Neural cell (in vitro differentiated cells): ENCODE data around the gene SPR. TPM values are rescaled to one million over a fixed set of nuclear protein-coding genes. Genes with fewer than 3 reads are reported as not detected.

Experiments
- H2AFZ ChIP-seq: fragments of 200-600, 300-800 bp; sonication (generic), shearing (Covaris generic); 2 replicates; pipeline ENCODE4 v1.6.0; 2014; ENCODE audit warnings: low read depth, mild to moderate bottlenecking, antibody characterized with exemption, low read length, moderate library complexity
- H3F3A ChIP-seq: fragments of 200-600 bp; shearing (Covaris generic); 2 replicates; pipeline ENCODE4 v1.6.1; 2016; ENCODE audit warnings: mild to moderate bottlenecking, moderate library complexity, mixed read lengths, antibody characterized with exemption, low read length; ENCODE audit not compliant: insufficient read depth, poor library complexity, severe bottlenecking
- H3K27ac ChIP-seq: fragments of 200-600, 300-800 bp; sonication (generic), shearing (Covaris generic); 2 replicates; pipeline ENCODE4 v1.5.1; 2014; ENCODE audit warnings: mild to moderate bottlenecking, low read length, moderate library complexity
- H3K27me3 ChIP-seq: fragments of 300-800, 200-600 bp; sonication (generic), shearing (Covaris generic); 2 replicates; pipeline ENCODE4 v1.6.0; 2014; ENCODE audit warnings: mild to moderate bottlenecking, low read depth, low read length, moderate library complexity; ENCODE audit not compliant: insufficient read depth
- H3K36me3 ChIP-seq: fragments of 300-800, 200-600 bp; sonication (generic), shearing (Covaris generic); 2 replicates; pipeline ENCODE4 v1.5.1; 2014; ENCODE audit warnings: mild to moderate bottlenecking, antibody characterized with exemption, low read length, moderate library complexity; ENCODE audit not compliant: insufficient read depth
- H3K4me2 ChIP-seq: fragments of 300-800, 200-600 bp; sonication (generic), shearing (Covaris generic); 2 replicates; pipeline ENCODE4 v1.6.0; 2014; ENCODE audit warnings: mild to moderate bottlenecking, low read length
- H3K4me3 ChIP-seq: fragments of 300-800, 200-600 bp; sonication (generic), shearing (Covaris generic); 2 replicates; pipeline ENCODE4 v1.5.1; 2014; ENCODE audit warnings: mild to moderate bottlenecking, low read length, moderate library complexity
- H3K79me2 ChIP-seq: fragments of 200-600 bp; shearing (Covaris generic); replicated peaks from 2 replicates; pipeline ENCODE4 v1.6.0; 2014; ENCODE audit warnings: mild to moderate bottlenecking, low read length, moderate library complexity; ENCODE audit not compliant: insufficient read depth
- H3K9ac ChIP-seq: fragments of 300-800, 200-600 bp; sonication (generic), shearing (Covaris generic); 2 replicates; pipeline ENCODE4 v1.6.1; 2016; ENCODE audit warnings: mild to moderate bottlenecking, low read length, mixed read lengths
- H3K9me2 ChIP-seq: fragments of 200-600 bp; shearing (Covaris generic); 2 replicates; pipeline ENCODE4 v1.6.1; 2016; ENCODE audit warnings: mild to moderate bottlenecking, low read length, mixed read lengths; ENCODE audit not compliant: insufficient read depth
- H3K9me3 ChIP-seq: fragments of 200-600, 300-800 bp; sonication (generic), shearing (Covaris generic); 2 replicates; pipeline ENCODE4 v1.6.1; 2016; ENCODE audit warnings: mild to moderate bottlenecking, mixed run types, low read length, moderate library complexity, mixed read lengths
- H4K20me1 ChIP-seq: fragments of 200-600 bp; shearing (Covaris generic); 2 replicates; pipeline ENCODE4 v1.6.1; 2016; ENCODE audit warnings: mild to moderate bottlenecking, mixed run types; ENCODE audit not compliant: insufficient read depth
- EP300 ChIP-seq: fragments of 450-650 bp; conservative IDR thresholded peaks from 2 replicates; pipeline ENCODE4 v1.6.1; 2014; ENCODE audit warnings: antibody characterized with exemption, mild to moderate bottlenecking, moderate library complexity; ENCODE audit not compliant: poor library complexity, severe bottlenecking
- EZH2 ChIP-seq: fragments of 200-600, 300-800 bp; shearing (Covaris generic), sonication (generic); IDR thresholded peaks from 2 replicates; pipeline ENCODE4 v1.6.1; 2014; ENCODE audit warnings: antibody characterized with exemption, low read length, borderline replicate concordance, mild to moderate bottlenecking; ENCODE audit not compliant: insufficient read depth, poor library complexity, severe bottlenecking
- MXI1 ChIP-seq: fragments of 450-650 bp; conservative IDR thresholded peaks from 2 replicates; pipeline ENCODE4 v1.6.1; 2014; ENCODE audit warnings: antibody characterized with exemption, mild to moderate bottlenecking; ENCODE audit not compliant: poor library complexity, severe bottlenecking
- POLR2AphosphoS5 ChIP-seq: IDR thresholded peaks from 2 replicates; pipeline ENCODE4 v1.6.1; 2012
- RAD21 ChIP-seq: fragments of 450-650 bp; conservative IDR thresholded peaks from 2 replicates; pipeline ENCODE4 v1.6.1; 2014; ENCODE audit warnings: antibody characterized with exemption, mild to moderate bottlenecking, moderate library complexity
- SMC3 ChIP-seq: fragments of 450-650 bp; conservative IDR thresholded peaks from 2 replicates; pipeline ENCODE4 v1.6.1; 2014; ENCODE audit warnings: antibody characterized with exemption, mild to moderate bottlenecking, moderate library complexity; ENCODE audit not compliant: poor library complexity
- TAF1 ChIP-seq: IDR thresholded peaks from 2 replicates; pipeline ENCODE4 v1.6.1; 2012; ENCODE audit warnings: low read depth
- polyA plus RNA-seq: library from polyadenylated mRNA; depleted of rRNA; stranded (reverse); fragments of >200 nt; gene quantifications from 2 replicates; pipeline ENCODE4 v1.2.3, GENCODE V29; 2014
- TF ChIP-seq, protein P1 (sequence below): IDR thresholded peaks from 2 replicates; pipeline ENCODE4 v1.6.1; 2012; ENCODE audit warnings: borderline replicate concordance
- TF ChIP-seq, protein P2 (sequence below): fragments of 450-650 bp; IDR thresholded peaks from 2 replicates; pipeline ENCODE4 v1.5.1; 2014; ENCODE audit warnings: antibody characterized with exemption, mild to moderate bottlenecking, moderate library complexity; ENCODE audit not compliant: poor library complexity, severe bottlenecking

Gene SPR
- polyA plus RNA-seq, 1 donor from 2014 or later: 1.8 TPM

- no peak overlapping the region for H3K4me3 ChIP-seq
- no peaks in the 10 kb centered on the region for H3K36me3 ChIP-seq
- H4K20me1 ChIP-seq: no peaks in the 10 kb centered on the region
- no peaks in the 10 kb centered on the region for H3K79me2 ChIP-seq
- H3K27me3 ChIP-seq: no peaks in the 10 kb centered on the region
- H3K27ac ChIP-seq: no peak overlapping the region
- H3K9me3 ChIP-seq: no peaks in the 10 kb centered on the region
- no peaks in the 10 kb centered on the region for H3K9me2 ChIP-seq
- H3K9ac ChIP-seq: no peak overlapping the region
- H3F3A ChIP-seq: no peaks in the 10 kb centered on the region
- H3K4me2 ChIP-seq: no peak overlapping the region
- TF ChIP-seq SMC3: no peak
- no peak for TF ChIP-seq TAF1
- no peak for TF ChIP-seq MXI1
- no peak for TF ChIP-seq EZH2
- TF ChIP-seq EP300: no peak
- TF ChIP-seq RAD21: no peak
- no peak for TF ChIP-seq POLR2AphosphoS5
- TF ChIP-seq, protein P1, sequence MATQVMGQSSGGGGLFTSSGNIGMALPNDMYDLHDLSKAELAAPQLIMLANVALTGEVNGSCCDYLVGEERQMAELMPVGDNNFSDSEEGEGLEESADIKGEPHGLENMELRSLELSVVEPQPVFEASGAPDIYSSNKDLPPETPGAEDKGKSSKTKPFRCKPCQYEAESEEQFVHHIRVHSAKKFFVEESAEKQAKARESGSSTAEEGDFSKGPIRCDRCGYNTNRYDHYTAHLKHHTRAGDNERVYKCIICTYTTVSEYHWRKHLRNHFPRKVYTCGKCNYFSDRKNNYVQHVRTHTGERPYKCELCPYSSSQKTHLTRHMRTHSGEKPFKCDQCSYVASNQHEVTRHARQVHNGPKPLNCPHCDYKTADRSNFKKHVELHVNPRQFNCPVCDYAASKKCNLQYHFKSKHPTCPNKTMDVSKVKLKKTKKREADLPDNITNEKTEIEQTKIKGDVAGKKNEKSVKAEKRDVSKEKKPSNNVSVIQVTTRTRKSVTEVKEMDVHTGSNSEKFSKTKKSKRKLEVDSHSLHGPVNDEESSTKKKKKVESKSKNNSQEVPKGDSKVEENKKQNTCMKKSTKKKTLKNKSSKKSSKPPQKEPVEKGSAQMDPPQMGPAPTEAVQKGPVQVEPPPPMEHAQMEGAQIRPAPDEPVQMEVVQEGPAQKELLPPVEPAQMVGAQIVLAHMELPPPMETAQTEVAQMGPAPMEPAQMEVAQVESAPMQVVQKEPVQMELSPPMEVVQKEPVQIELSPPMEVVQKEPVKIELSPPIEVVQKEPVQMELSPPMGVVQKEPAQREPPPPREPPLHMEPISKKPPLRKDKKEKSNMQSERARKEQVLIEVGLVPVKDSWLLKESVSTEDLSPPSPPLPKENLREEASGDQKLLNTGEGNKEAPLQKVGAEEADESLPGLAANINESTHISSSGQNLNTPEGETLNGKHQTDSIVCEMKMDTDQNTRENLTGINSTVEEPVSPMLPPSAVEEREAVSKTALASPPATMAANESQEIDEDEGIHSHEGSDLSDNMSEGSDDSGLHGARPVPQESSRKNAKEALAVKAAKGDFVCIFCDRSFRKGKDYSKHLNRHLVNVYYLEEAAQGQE: no peak
- TF ChIP-seq, protein P2, sequence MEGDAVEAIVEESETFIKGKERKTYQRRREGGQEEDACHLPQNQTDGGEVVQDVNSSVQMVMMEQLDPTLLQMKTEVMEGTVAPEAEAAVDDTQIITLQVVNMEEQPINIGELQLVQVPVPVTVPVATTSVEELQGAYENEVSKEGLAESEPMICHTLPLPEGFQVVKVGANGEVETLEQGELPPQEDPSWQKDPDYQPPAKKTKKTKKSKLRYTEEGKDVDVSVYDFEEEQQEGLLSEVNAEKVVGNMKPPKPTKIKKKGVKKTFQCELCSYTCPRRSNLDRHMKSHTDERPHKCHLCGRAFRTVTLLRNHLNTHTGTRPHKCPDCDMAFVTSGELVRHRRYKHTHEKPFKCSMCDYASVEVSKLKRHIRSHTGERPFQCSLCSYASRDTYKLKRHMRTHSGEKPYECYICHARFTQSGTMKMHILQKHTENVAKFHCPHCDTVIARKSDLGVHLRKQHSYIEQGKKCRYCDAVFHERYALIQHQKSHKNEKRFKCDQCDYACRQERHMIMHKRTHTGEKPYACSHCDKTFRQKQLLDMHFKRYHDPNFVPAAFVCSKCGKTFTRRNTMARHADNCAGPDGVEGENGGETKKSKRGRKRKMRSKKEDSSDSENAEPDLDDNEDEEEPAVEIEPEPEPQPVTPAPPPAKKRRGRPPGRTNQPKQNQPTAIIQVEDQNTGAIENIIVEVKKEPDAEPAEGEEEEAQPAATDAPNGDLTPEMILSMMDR: no peak
- no peak overlapping the region for H2AFZ ChIP-seq
Measured at GRCh38 chr2:72846171-72847095, 40.8 kb upstream of the SPR start.

DNA sequence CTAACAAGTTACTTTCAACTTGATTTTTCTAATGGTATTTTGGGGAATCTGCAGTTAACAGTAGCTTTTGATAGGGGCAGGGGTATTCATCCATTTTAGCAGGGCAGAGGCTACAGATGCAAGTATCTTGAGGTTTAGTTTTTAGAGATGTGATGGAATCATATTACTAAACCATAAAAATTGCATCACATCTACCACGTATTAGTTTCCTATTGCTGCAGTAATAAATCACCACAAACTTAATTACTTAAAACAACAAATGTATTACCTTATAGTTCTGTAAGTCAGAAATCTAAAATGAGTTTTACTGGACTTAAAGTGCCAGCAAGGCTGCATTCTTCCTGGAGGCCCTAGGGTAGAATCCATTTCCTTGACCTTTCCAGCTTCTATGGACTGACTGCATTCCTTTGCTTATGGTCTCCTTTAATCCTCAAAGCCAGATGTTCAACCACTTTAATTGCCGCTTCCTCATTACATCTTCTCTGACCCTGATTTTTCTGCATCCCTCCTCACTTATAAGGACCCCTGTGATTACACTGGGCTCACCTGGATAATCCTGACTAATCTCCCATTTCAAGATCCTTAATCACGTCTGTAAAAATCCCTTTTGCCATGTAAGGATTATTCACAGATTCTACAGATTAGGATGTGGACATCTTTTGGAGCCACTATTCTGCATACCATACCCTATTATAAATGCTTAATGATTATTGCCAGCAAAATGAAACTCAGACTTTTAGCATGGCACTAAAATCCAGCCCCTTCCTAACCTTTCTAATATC is 39.5 kb upstream of the SPR start:
- Histone ChIP-seq H3K9me2 (no peaks in the 10 kb centered on the region), H3K27me3 (no peaks in the 10 kb centered on the region), H3K9me3 (no peaks in the 10 kb centered on the region), H3K4me3 (no peak overlapping the region), H3K9ac (no peak overlapping the region), H3K4me2 (no peak overlapping the region), H2AFZ (no peak overlapping the region), H3K27ac (no peak overlapping the region), H3F3A (no peaks in the 10 kb centered on the region), H3K79me2 (no peaks in the 10 kb centered on the region), H4K20me1 (no peaks in the 10 kb centered on the region), H3K36me3 (no peaks in the 10 kb centered on the region)
- TF ChIP-seq EZH2 (no peak), RAD21 (no peak), TAF1 (no peak), MXI1 (no peak), SMC3 (no peak), POLR2AphosphoS5 (no peak), EP300 (no peak)
- TF ChIP-seq, protein P2: no peak
- TF ChIP-seq, protein P1: no peak
